HCT116 (cell line): Measurements from ENCODE around the gene LRP1B. TPM values are rescaled to one million over a fixed set of nuclear protein-coding genes. Genes with fewer than 3 reads are reported as not detected.

Source experiments
- ATAC-seq: fragments of 200-7000 bp; cut with Tn5 transposase; 2 replicates; pipeline ENCODE4 v1.9.1; 2020; ENCODE audit warnings: mild to moderate bottlenecking, moderate library complexity
- BruUV-seq: library from RNA; stranded (reverse); fragments of 400-500 nt; replicated peaks from 2 replicates; lab custom pipeline; 2021; lab: Mats Ljungman, UMichigan
- CTCF ChIA-PET: fragments of 300-600 bp; sonication (Branson Sonifier 250); formaldehyde crosslinking; loops from one replicate; lab custom pipeline; 2021; ENCODE audit warnings: antibody characterized with exemption; lab: Charles Lee
- POLR2A ChIA-PET: fragments of 300-600, 350-600 bp; sonication (Branson Sonifier 250); formaldehyde crosslinking; loops from one replicate; lab custom pipeline; 2021; ENCODE audit warnings: antibody characterized with exemption; lab: Charles Lee
- RAD21 ChIA-PET, 2 experiments: fragments of 300-600 bp; sonication (Branson Sonifier 250); formaldehyde crosslinking; loops; one replicate each; lab custom pipeline; 2023; ENCODE audit warnings: low total read pairs in 2 of 2; ENCODE audit not compliant: uncharacterized antibody in 2 of 2, unreplicated experiment in 2 of 2, low non-redundant PET in 1 of 2; lab: Charles Lee
- DNase-seq: peaks from one replicate; pipeline ENCODE4 v3.0.0-alpha.2; 2010; ENCODE audit warnings: low read depth, low spot score
- H2AFZ ChIP-seq: fragments of 200-600 bp; shearing (Covaris generic), sonication (generic); 2 replicates; pipeline ENCODE4 v1.6.1; 2017; ENCODE audit warnings: low read depth, mixed run types, mixed read lengths, antibody characterized with exemption, low read length; ENCODE audit not compliant: poor library complexity, severe bottlenecking
- H3K27ac ChIP-seq: 2 replicates; pipeline ENCODE4 v1.5.1; 2012; ENCODE audit warnings: low read depth, low read length
- H3K27me3 ChIP-seq: fragments of 200-600 bp; sonication (generic); 2 replicates; pipeline ENCODE4 v1.6.1; 2016; ENCODE audit warnings: mixed run types, low read length, mixed read lengths; ENCODE audit not compliant: insufficient read depth
- H3K36me3 ChIP-seq, 2 experiments: fragments of 200-500 bp in 1 of 2; fragments of 200-600 bp in 1 of 2; sonication (Bioruptor generic) in 1 of 2; sonication (generic) in 1 of 2; 2 replicates each; pipeline versions ENCODE4 v1.5.1 to v1.6.1; 2014 to 2016; ENCODE audit warnings: low read length in 2 of 2, inconsistent platforms in 1 of 2, mixed read lengths in 1 of 2, mixed run types in 1 of 2; ENCODE audit not compliant: insufficient read depth in 2 of 2, control insufficient read depth in 1 of 2
- H3K4me1 ChIP-seq, 2 experiments: fragments of 200-600 bp in 1 of 2; sonication (generic) in 1 of 2; 2 replicates each; pipeline versions ENCODE4 v1.5.1 to v1.6.1; 2012 to 2017; ENCODE audit warnings: low read length in 2 of 2, inconsistent platforms in 1 of 2, mild to moderate bottlenecking in 1 of 2, mixed read lengths in 1 of 2, mixed run types in 1 of 2, moderate library complexity in 1 of 2; ENCODE audit not compliant: insufficient read depth in 2 of 2, control insufficient read depth in 1 of 2
- H3K4me2 ChIP-seq: fragments of 200-600 bp; sonication (generic); 2 replicates; pipeline ENCODE4 v1.6.1; 2017; ENCODE audit warnings: mixed run types, low read length, mixed read lengths
- H3K4me3 ChIP-seq, 2 experiments: fragments of 200-600 bp in 1 of 2; sonication (generic) in 1 of 2; replicated peaks in 1 of 2; 2 replicates each; pipeline ENCODE4 v1.5.1; 2011 to 2016; ENCODE audit warnings: low read length in 2 of 2, control low read depth in 1 of 2, low read depth in 1 of 2, mild to moderate bottlenecking in 1 of 2, mixed read lengths in 1 of 2, mixed run types in 1 of 2
- H3K79me2 ChIP-seq: fragments of 200-600 bp; sonication (generic); 2 replicates; pipeline ENCODE4 v1.6.1; 2017; ENCODE audit warnings: mild to moderate bottlenecking, mixed run types, low read length, moderate library complexity, mixed read lengths; ENCODE audit not compliant: insufficient read depth
- H3K9ac ChIP-seq: fragments of 200-600 bp; sonication (generic); 2 replicates; pipeline ENCODE4 v1.6.1; 2016; ENCODE audit warnings: low read length, mixed read lengths
- H3K9me2 ChIP-seq: fragments of 200-600 bp; sonication (generic), shearing (Covaris generic); 2 replicates; pipeline ENCODE4 v1.6.1; 2017; ENCODE audit warnings: mixed run types, mild to moderate bottlenecking, moderate library complexity; ENCODE audit not compliant: insufficient read depth
- H3K9me3 ChIP-seq, 2 experiments: fragments of 200-500 bp in 1 of 2; fragments of 200-600 bp in 1 of 2; sonication (Bioruptor generic) in 1 of 2; sonication (generic) in 1 of 2; 2 replicates each; pipeline ENCODE4 v1.6.1; 2014 to 2017; ENCODE audit warnings: low read length in 2 of 2, mixed read lengths in 2 of 2, inconsistent platforms in 1 of 2, low read depth in 1 of 2, mild to moderate bottlenecking in 1 of 2, mixed run types in 1 of 2, moderate library complexity in 1 of 2; ENCODE audit not compliant: control insufficient read depth in 1 of 2, insufficient read depth in 1 of 2
- H4K20me1 ChIP-seq: fragments of 200-600 bp; sonication (generic), shearing (Covaris generic); 2 replicates; pipeline ENCODE4 v1.6.1; 2017; ENCODE audit warnings: mixed run types, mild to moderate bottlenecking, moderate library complexity; ENCODE audit not compliant: insufficient read depth
- CEBPB ChIP-seq: IDR thresholded peaks from 2 replicates; pipeline ENCODE4 v1.6.1; 2012; ENCODE audit warnings: low read depth
- ELF1 ChIP-seq: IDR thresholded peaks from 2 replicates; pipeline ENCODE4 v1.6.1; 2012; ENCODE audit warnings: low read depth, borderline replicate concordance
- FOSL1 ChIP-seq: IDR thresholded peaks from 2 replicates; pipeline ENCODE4 v1.6.1; 2012; ENCODE audit warnings: low read depth
- MAX ChIP-seq: IDR thresholded peaks from 2 replicates; pipeline ENCODE4 v1.6.1; 2012
- POLR2AphosphoS5 ChIP-seq: IDR thresholded peaks from 2 replicates; pipeline ENCODE4 v1.6.1; 2011; ENCODE audit warnings: mild to moderate bottlenecking, low read depth, low read length, moderate library complexity
- SRF ChIP-seq: IDR thresholded peaks from 2 replicates; pipeline ENCODE4 v1.6.1; 2012; ENCODE audit warnings: low read depth
- TCF7L2 ChIP-seq: IDR thresholded peaks from 2 replicates; pipeline ENCODE4 v1.7.0; 2011; ENCODE audit warnings: borderline replicate concordance, inconsistent platforms; ENCODE audit not compliant: insufficient read depth, insufficient read length; ENCODE audit errors: extremely low read depth
- ZFX ChIP-seq: fragments of 450-650 bp; IDR thresholded peaks from 2 replicates; pipeline ENCODE4 v1.6.1; 2017
- intact Hi-C: fragments of 100-400 bp; cut with micrococcal nuclease; formaldehyde crosslinking; loops from 2 replicates; pipeline ENCODE4 v1.10.0; 2022
- total RNA-seq: library from RNA; stranded (reverse); gene quantifications from one replicate; pipeline ENCODE4 v1.2.1, GENCODE V29; 2021; ENCODE audit not compliant: unreplicated experiment

Gene LRP1B
- total RNA-seq, 1 experiment from 2014 or later, result 0.34 TPM

- CTCF ChIA-PET, result no interaction called here
- RAD21 ChIA-PET, result no interaction called here
Measured at GRCh38 chr2:141946016-141946415, 184.8 kb downstream of the LRP1B start.

GRCh38 chr2:141943918-141944317, 186.9 kb downstream of the LRP1B start:
- ChIA-PET CTCF (no interaction called here), RAD21 (no interaction called here), POLR2A (no interaction called here)
- no peaks in the 10 kb centered on the region for H3K9me2 ChIP-seq
- no peak for TF ChIP-seq CEBPB
- no peak for TF ChIP-seq ZFX
- TF ChIP-seq ELF1, result no peak
- TF ChIP-seq POLR2AphosphoS5, result no peak
- TF ChIP-seq MAX, result no peak
- TF ChIP-seq SRF, result no peak
- TF ChIP-seq FOSL1, result no peak
- H4K20me1 ChIP-seq, result no peaks in the 10 kb centered on the region
- H3K27me3 ChIP-seq, result no peaks in the 10 kb centered on the region
- no peaks in the 10 kb centered on the region for H3K36me3 ChIP-seq
- BruUV-seq, result no TSS peak
- no peak for ATAC-seq
- no peak for DNase-seq
- intact Hi-C loops, result no loop called here
- H3K27ac ChIP-seq, result no peak overlapping the region
- no peaks in the 10 kb centered on the region for H3K79me2 ChIP-seq
- no peak overlapping the region for H3K9ac ChIP-seq
- no peak overlapping the region for H2AFZ ChIP-seq
- H3K4me1 ChIP-seq, result no peaks in the 10 kb centered on the region
- no peak overlapping the region for H3K4me2 ChIP-seq
- H3K9me3 ChIP-seq, result no peaks in the 10 kb centered on the region
- H3K4me3 ChIP-seq, result no peak overlapping the region

More at GRCh38 chr2:141946016-141946415, 184.8 kb downstream of the LRP1B start:
- H4K20me1 ChIP-seq, result no peaks in the 10 kb centered on the region
- no peaks in the 10 kb centered on the region for H3K27me3 ChIP-seq
- H3K9ac ChIP-seq, result no peak overlapping the region
- intact Hi-C loops, result no loop called here
- no peak for ATAC-seq
- TF ChIP-seq SRF (no peak), TCF7L2 (no peak)
- H3K9me3 ChIP-seq, result no peaks in the 10 kb centered on the region
- no peak for DNase-seq
- H3K4me1 ChIP-seq, result no peaks in the 10 kb centered on the region
- H3K9me2 ChIP-seq, result no peaks in the 10 kb centered on the region
- no peaks in the 10 kb centered on the region for H3K79me2 ChIP-seq
- H2AFZ ChIP-seq, result no peak overlapping the region
- POLR2A ChIA-PET, result no interaction called here
- H3K36me3 ChIP-seq, result no peaks in the 10 kb centered on the region
- no peak overlapping the region for H3K4me3 ChIP-seq
- BruUV-seq, result no TSS peak
- no peak overlapping the region for H3K4me2 ChIP-seq
- no peak overlapping the region for H3K27ac ChIP-seq
